ENCODE results near the gene MYLK4. TPM values are rescaled to one million over a fixed set of nuclear protein-coding genes. Genes with fewer than 3 reads are reported as not detected.

Gene MYLK4
- total RNA-seq, 1 donor from 2014 or later, result 0.65 TPM

- H3K4me1 Mint-ChIP-seq (ENCODE audit: unreplicated experiment), result peaks cover 4% of the 10 kb centered on the region
- no peaks in the 10 kb centered on the region for H3K9me3 Mint-ChIP-seq
- TF ChIP-seq CTCF (conservative IDR thresholded peaks at IDR 0.05), result no peak
- no peak overlapping the region for H3K4me3 Mint-ChIP-seq
- H3K27me3 Mint-ChIP-seq, result no peaks in the 10 kb centered on the region
- peak overlapping the region; percentile 58 for H3K27ac Mint-ChIP-seq
- DNase-seq (ENCODE audit: extremely low spot score, unreplicated experiment), result no peak
- peaks cover 50% of the 10 kb centered on the region for H3K36me3 Mint-ChIP-seq
These were observed 32.7 kb upstream of the MYLK4 start for GRCh38 chr6:2783188-2783963.

GRCh38 chr6:2782825-2783187 is 32.1 kb upstream of the MYLK4 start:
- peaks cover 49% of the 10 kb centered on the region for H3K36me3 Mint-ChIP-seq
- H3K27ac Mint-ChIP-seq, result peak overlapping the region; percentile 58
- DNase-seq (ENCODE audit: extremely low spot score, unreplicated experiment), result no peak
- TF ChIP-seq CTCF (conservative IDR thresholded peaks at IDR 0.05), result no peak
- H3K9me3 Mint-ChIP-seq, result no peaks in the 10 kb centered on the region
- no peak overlapping the region for H3K4me3 Mint-ChIP-seq
- H3K27me3 Mint-ChIP-seq, result no peaks in the 10 kb centered on the region
- H3K4me1 Mint-ChIP-seq (ENCODE audit: unreplicated experiment), result peaks cover 4% of the 10 kb centered on the region

- no peak for TF ChIP-seq CTCF (conservative IDR thresholded peaks at IDR 0.05)
- H3K27ac Mint-ChIP-seq, result no peak overlapping the region
- DNase-seq (ENCODE audit: extremely low spot score, unreplicated experiment), result no peak
- H3K27me3 Mint-ChIP-seq, result no peaks in the 10 kb centered on the region
- H3K9me3 Mint-ChIP-seq, result no peaks in the 10 kb centered on the region
- no peak overlapping the region for H3K4me3 Mint-ChIP-seq
- H3K4me1 Mint-ChIP-seq (ENCODE audit: unreplicated experiment), result peaks cover 4% of the 10 kb centered on the region
- peaks cover 48% of the 10 kb centered on the region for H3K36me3 Mint-ChIP-seq
These were observed 31.6 kb upstream of the MYLK4 start for GRCh38 chr6:2782356-2782708.

GRCh38 chr6:2781685-2782355 is 31.1 kb upstream of the MYLK4 start:
- DNase-seq (ENCODE audit: extremely low spot score, unreplicated experiment), result no peak
- Mint-ChIP-seq H3K36me3 (peaks cover 44% of the 10 kb centered on the region), H3K4me3 (no peak overlapping the region), H3K4me1 (ENCODE audit: unreplicated experiment) (peaks cover 4% of the 10 kb centered on the region), H3K9me3 (no peaks in the 10 kb centered on the region), H3K27ac (no peak overlapping the region), H3K27me3 (no peaks in the 10 kb centered on the region)
- no peak for TF ChIP-seq CTCF (conservative IDR thresholded peaks at IDR 0.05)

GRCh38 chr6:2780102-2780737 is 29.5 kb upstream of the MYLK4 start:
- Mint-ChIP-seq H3K4me3 (no peak overlapping the region), H3K9me3 (no peaks in the 10 kb centered on the region), H3K27me3 (no peaks in the 10 kb centered on the region), H3K36me3 (peaks cover 41% of the 10 kb centered on the region), H3K4me1 (ENCODE audit: unreplicated experiment) (peaks cover 4% of the 10 kb centered on the region), H3K27ac (no peak overlapping the region)
- no peak for TF ChIP-seq CTCF (conservative IDR thresholded peaks at IDR 0.05)
- DNase-seq (ENCODE audit: extremely low spot score, unreplicated experiment), result no peak

All from type B pancreatic cell (in vitro differentiated cells).